HG02885 (cell line): ENCODE data around the gene A4GNT.
"Not testable (repeated sequence)": the region's sequence is repeated elsewhere in the genome, so short reads cannot be mapped to it uniquely, and the experiment has no call there.

Experiments used
- ATAC-seq: cut with Tn5 transposase; IDR thresholded peaks from one replicate; pipeline ENCODE4 v1.9.1; 2021; ENCODE audit warnings: mild to moderate bottlenecking; ENCODE audit not compliant: unreplicated experiment, poor library complexity

The A4GNT gene

GRCh38 chr3:138124188-138124587 lies 8.0 kb downstream of the A4GNT start:
- no peak for ATAC-seq

DNA sequence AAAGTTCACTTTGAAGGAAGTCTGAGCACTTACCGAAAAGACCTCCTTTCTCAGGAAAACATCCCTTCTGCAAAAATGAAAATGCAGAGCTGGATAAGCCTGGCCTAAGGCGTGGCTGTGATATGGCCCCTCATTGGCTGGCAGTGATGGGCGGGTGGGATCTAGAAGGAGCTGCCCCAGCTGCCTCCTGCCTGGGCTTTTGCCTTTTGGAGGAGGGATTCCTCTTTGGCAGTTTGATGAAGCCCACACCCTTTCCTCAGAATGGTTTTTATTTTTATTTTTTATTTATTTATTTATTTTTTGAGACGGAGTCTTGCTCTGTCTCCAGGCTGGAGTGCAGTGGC lies 12.8 kb downstream of the A4GNT start:
- ATAC-seq, result no peak

- ATAC-seq, result peak; percentile 82
Observed at GRCh38 chr3:138118612-138119422, 13.4 kb downstream of the A4GNT start.

- ATAC-seq, result peak; percentile 68
Observed at GRCh38 chr3:138114988-138115971, 16.9 kb downstream of the A4GNT start, which contains the start of gene DZIP1L. Gene DZIP1L (minus strand): TSS chr3:138115608. CDS start chr3:138103971, 11,637 bp downstream.

DNA sequence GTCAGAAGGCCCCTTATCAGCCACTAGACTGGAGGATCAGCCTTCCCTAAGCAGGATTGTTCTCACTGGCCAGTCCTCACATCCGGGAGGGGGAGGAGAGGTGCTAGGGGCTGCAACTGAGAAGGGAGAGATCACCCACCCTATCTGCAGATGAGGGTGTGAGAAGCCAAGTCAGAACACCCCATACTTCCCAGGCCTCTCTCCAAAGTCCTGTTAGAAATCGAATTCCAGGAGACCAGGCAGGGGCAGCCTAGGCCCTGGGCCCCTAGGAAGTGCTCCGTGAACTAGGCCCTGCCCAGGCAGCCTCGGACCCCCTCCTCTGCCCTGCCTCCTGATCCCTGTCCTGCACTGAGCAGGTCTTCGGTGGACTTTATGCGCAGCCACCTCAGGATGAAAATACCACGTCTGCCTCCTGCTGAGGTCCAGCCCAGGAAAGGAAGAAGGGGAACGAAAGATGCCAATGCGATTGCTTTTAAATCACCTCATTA lies 17.7 kb downstream of the A4GNT start:
- no peak for ATAC-seq

GRCh38 chr3:138113326-138113725 lies 18.9 kb downstream of the A4GNT start:
- no peak for ATAC-seq

- no peak for ATAC-seq
Observed at GRCh38 chr3:138112362-138112761, 19.8 kb downstream of the A4GNT start.

DNA sequence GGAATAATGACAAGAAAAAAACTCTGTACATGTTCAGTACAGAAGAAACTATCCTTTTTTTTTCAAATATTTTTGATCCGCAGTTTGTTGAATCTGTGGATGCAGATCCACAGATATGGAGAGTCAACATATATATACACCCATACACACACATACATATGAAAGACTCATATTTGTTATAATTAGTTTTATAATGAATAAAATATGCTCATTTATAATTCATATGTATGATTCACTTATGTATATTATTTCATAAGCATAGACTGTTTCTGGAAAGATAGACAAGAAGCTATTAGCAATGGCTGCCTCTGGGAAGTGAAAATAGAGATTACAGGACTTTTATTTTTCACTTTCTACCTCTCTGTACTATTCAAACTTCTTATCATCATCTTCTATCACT lies 26.6 kb downstream of the A4GNT start:
- no peak for ATAC-seq

- no peak for ATAC-seq
Observed at GRCh38 chr3:138103466-138103865, 28.7 kb downstream of the A4GNT start.

DNA sequence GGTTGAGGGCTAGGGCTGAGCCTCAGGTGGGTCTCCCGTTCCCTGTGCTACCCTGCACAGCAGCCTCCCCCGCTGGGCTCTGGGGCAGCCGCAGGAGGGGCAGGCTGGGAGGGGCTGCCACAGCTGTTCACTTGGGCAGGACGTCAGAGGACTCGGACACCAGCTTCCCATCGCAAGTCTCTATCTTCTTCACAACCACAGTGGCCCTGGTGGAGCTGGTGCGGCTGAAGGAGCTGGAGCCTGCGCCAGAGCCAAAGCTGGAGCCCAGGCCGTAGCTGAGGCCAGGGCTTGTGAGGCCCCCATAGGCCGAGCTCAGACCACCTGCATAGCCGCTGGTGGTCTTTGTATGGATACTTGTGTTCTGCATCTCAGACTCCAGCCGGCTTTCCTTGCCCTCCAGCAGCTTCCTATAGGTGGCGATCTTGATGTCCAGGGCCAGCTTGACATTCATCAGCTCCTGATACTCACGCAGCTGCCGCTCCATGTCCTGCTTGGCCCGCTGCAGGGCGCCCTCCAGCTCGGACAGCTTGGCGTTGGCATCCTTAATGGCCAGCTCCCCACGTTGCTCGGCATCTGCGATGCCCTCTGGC lies 30.7 kb downstream of the A4GNT start:
- not testable (repeated sequence) for ATAC-seq

- no peak for ATAC-seq
Observed at GRCh38 chr3:138099417-138099816, 32.8 kb downstream of the A4GNT start.

- ATAC-seq, result no peak
Observed at GRCh38 chr3:138097192-138098172, 34.7 kb downstream of the A4GNT start.

DNA sequence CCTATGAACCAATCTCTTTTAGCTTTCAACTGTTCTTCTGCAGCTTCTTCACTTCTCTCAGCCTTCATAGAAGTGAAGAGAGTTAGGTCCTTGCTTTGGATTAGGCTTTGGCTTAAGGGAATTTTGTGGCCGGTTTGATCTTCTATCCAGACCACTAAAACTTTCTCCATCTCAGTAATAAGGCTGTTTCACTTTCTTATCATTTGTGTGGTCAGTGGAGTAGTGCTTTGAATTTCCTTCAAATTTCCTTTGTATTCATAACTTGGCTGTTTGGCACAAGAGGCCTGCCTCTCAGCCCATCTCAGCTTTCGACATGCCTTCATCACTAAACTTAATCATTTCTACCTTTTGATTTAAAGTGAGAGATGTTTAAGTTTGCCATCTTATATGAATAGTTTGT lies 38.5 kb downstream of the A4GNT start:
- ATAC-seq, result no peak

GRCh38 chr3:138092023-138092422 lies 40.2 kb downstream of the A4GNT start:
- ATAC-seq, result no peak

DNA sequence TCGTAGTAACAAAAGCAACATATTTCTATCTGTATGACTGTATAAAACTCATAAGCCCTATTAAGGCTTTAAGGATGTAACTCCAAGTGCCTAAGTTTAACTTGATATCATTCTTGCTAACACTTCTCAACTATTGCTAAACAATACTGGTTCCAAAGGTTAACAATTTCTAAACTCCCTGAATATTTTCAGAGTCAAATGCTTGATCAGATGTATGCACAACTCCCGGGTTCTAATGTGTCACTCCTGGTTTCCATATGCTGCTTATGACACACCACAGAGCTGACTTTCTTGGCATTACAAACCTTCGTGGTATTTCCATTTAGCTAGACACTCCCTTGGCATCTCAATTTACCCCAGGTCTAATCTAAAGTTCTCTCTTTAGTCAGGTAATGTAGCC lies 43.1 kb downstream of the A4GNT start:
- no peak for ATAC-seq

GRCh38 chr3:138085745-138086144 lies 46.4 kb downstream of the A4GNT start:
- not testable (repeated sequence) for ATAC-seq

- no peak for ATAC-seq
Observed at GRCh38 chr3:138084196-138084595, 48.0 kb downstream of the A4GNT start.

- ATAC-seq, result no peak
Observed at GRCh38 chr3:138082992-138083386, 49.2 kb downstream of the A4GNT start.
